HepG2 (cell line): Measurements from ENCODE around the gene COX4I2. TPM values are rescaled to one million over a fixed set of nuclear protein-coding genes. Genes with fewer than 3 reads are reported as not detected.

ENCODE experiments used
- ATAC-seq: fragments of 200-7000 bp; cut with Tn5 transposase; 3 replicates; pipeline ENCODE4 v1.9.1; 2020; ENCODE audit warnings: mild to moderate bottlenecking, moderate library complexity
- BruUV-seq: library from RNA; stranded (reverse); fragments of 400-500 nt; replicated peaks from 2 replicates; lab custom pipeline; 2021; lab: Mats Ljungman, UMichigan
- CTCF ChIA-PET: fragments of 300-600 bp; formaldehyde crosslinking; extraction: SDS; loops from one replicate; lab custom pipeline; 2021; ENCODE audit warnings: low total read pairs, inconsistent platforms, low intra/inter-chr PET ratio; lab: Yijun Ruan, JAX
- POLR2A ChIA-PET: fragments of 350-600 bp; sonication (Branson Sonifier 250); formaldehyde crosslinking; loops from one replicate; lab custom pipeline; 2020; ENCODE audit warnings: antibody characterized with exemption, inconsistent platforms; lab: Yijun Ruan, JAX
- DNase-seq: peaks from one replicate; pipeline ENCODE4 v3.0.0-alpha.2; 2015; ENCODE audit warnings: low spot score
- FAIRE-seq: peaks from 3 replicates; lab custom pipeline; 2011; peaks lifted over from hg19 to GRCh38; lab: Jason Lieb, UNC
- H2AFZ ChIP-seq: one replicate; pipeline ENCODE4 v1.6.1; 2011; ENCODE audit warnings: low read length, inconsistent platforms
- H3K27ac ChIP-seq: fragments of 300-600 bp; 3 replicates; pipeline ENCODE4 v1.8.0; 2011; ENCODE audit warnings: mixed run types, mild to moderate bottlenecking, mixed read lengths, low read length, inconsistent platforms; ENCODE audit not compliant: insufficient read depth; ENCODE audit errors: extremely low read length
- H3K27me3 ChIP-seq, 2 experiments: fragments of 200-600 bp in 1 of 2; 2 replicates in 1 of 2; 3 replicates in 1 of 2; pipeline versions ENCODE4 v1.6.0 to v1.8.0; 2011; ENCODE audit warnings: low read length in 2 of 2, mild to moderate bottlenecking in 2 of 2, moderate library complexity in 2 of 2, inconsistent platforms in 1 of 2; ENCODE audit not compliant: insufficient read depth in 2 of 2, control insufficient read depth in 1 of 2
- H3K36me3 ChIP-seq, 2 experiments: fragments of 200-600 bp in 1 of 2; replicated peaks in 1 of 2; 2 replicates in 1 of 2; 3 replicates in 1 of 2; pipeline versions ENCODE4 v1.5.1 to v1.8.0; 2011; ENCODE audit warnings: low read length in 2 of 2, inconsistent platforms in 1 of 2; ENCODE audit not compliant: insufficient read depth in 2 of 2, control insufficient read depth in 1 of 2
- H3K4me1 ChIP-seq: 2 replicates; pipeline ENCODE4 v1.5.1; 2012; ENCODE audit warnings: low read length, inconsistent platforms; ENCODE audit not compliant: insufficient read depth
- H3K4me2 ChIP-seq: 2 replicates; pipeline ENCODE4 v1.6.0; 2011; ENCODE audit warnings: low read depth, low read length, inconsistent platforms
- H3K4me3 ChIP-seq, 3 experiments: fragments of 200-600 bp in 1 of 3; sonication (generic), shearing (Covaris generic) in 1 of 3; replicated peaks in 1 of 3; 2 replicates each; pipeline ENCODE4 v1.5.1; 2011 to 2016; ENCODE audit warnings: low read length in 3 of 3, inconsistent platforms in 2 of 3, low read depth in 2 of 3, mild to moderate bottlenecking in 2 of 3, control low read depth in 1 of 3, mixed read lengths in 1 of 3; ENCODE audit not compliant: insufficient read depth in 1 of 3
- H3K79me2 ChIP-seq: one replicate; pipeline ENCODE4 v1.6.1; 2011; ENCODE audit warnings: low read length, inconsistent platforms; ENCODE audit not compliant: insufficient read depth
- H3K9ac ChIP-seq: 2 replicates; pipeline ENCODE4 v1.6.0; 2011; ENCODE audit warnings: mild to moderate bottlenecking, low read depth, low read length, inconsistent platforms; ENCODE audit not compliant: insufficient read depth
- H3K9me3 ChIP-seq: 2 replicates; pipeline ENCODE4 v1.5.1; 2012; ENCODE audit warnings: mild to moderate bottlenecking, low read length
- H4K20me1 ChIP-seq: 2 replicates; pipeline ENCODE4 v1.6.0; 2011; ENCODE audit warnings: inconsistent platforms, mild to moderate bottlenecking, low read length, moderate library complexity; ENCODE audit not compliant: insufficient read depth
- ARID5B ChIP-seq: IDR thresholded peaks from 2 replicates; pipeline ENCODE4 v1.4.0; 2020; ENCODE audit warnings: mild to moderate bottlenecking, missing genetic modification reagents
- CBX5 ChIP-seq: sonication (generic); formaldehyde crosslinking; IDR thresholded peaks from 2 replicates; pipeline ENCODE4 v1.4.0; 2020; ENCODE audit warnings: missing genetic modification reagents, borderline replicate concordance
- CENPX ChIP-seq: sonication (generic); formaldehyde crosslinking; IDR thresholded peaks from 2 replicates; pipeline ENCODE4 v1.9.0; 2021; ENCODE audit warnings: mild to moderate bottlenecking, missing genetic modification reagents, moderate library complexity
- CREB3 ChIP-seq: sonication (generic); formaldehyde crosslinking; IDR thresholded peaks from 2 replicates; pipeline ENCODE4 v1.5.0; 2020; ENCODE audit warnings: missing genetic modification reagents
- KDM5B ChIP-seq: sonication (generic); formaldehyde crosslinking; IDR thresholded peaks from 2 replicates; pipeline ENCODE4 v1.4.0; 2020; ENCODE audit warnings: missing genetic modification reagents, mild to moderate bottlenecking, borderline replicate concordance
- KLF16 ChIP-seq, 2 experiments: sonication (generic) in 1 of 2; formaldehyde crosslinking in 1 of 2; IDR thresholded peaks; 2 replicates each; pipeline versions ENCODE4 v1.6.1 to v1.8.0; 2016 to 2023; ENCODE audit warnings: missing genetic modification reagents in 2 of 2, missing compliant biosample characterization in 1 of 2
- KLF9 ChIP-seq: IDR thresholded peaks from 2 replicates; pipeline ENCODE4 v1.6.1; 2016; ENCODE audit warnings: low read depth
- SALL1 ChIP-seq: sonication (generic); formaldehyde crosslinking; IDR thresholded peaks from 2 replicates; pipeline ENCODE4 v1.8.0; 2022; ENCODE audit warnings: mild to moderate bottlenecking, missing genetic modification reagents
- SCMH1 ChIP-seq: sonication (generic); formaldehyde crosslinking; IDR thresholded peaks from 2 replicates; pipeline ENCODE4 v1.9.0; 2021; ENCODE audit warnings: missing genetic modification reagents, mild to moderate bottlenecking, borderline replicate concordance
- SMARCE1 ChIP-seq: fragments of 450-650 bp; IDR thresholded peaks from 2 replicates; pipeline ENCODE4 v1.6.1; 2017; ENCODE audit warnings: borderline replicate concordance
- SPEN ChIP-seq: sonication (generic); formaldehyde crosslinking; IDR thresholded peaks from 2 replicates; pipeline ENCODE4 v1.5.1; 2020; ENCODE audit warnings: low read depth, mild to moderate bottlenecking, missing genetic modification reagents
- TFDP1 ChIP-seq: IDR thresholded peaks from 2 replicates; pipeline ENCODE4 v1.6.1; 2016; ENCODE audit warnings: missing compliant biosample characterization, missing genetic modification reagents, borderline replicate concordance
- ZMYM2 ChIP-seq: sonication (generic); formaldehyde crosslinking; IDR thresholded peaks from 2 replicates; pipeline ENCODE4 v1.8.0; 2022; ENCODE audit warnings: mild to moderate bottlenecking, missing genetic modification reagents
- ZNF44 ChIP-seq: sonication (generic); formaldehyde crosslinking; IDR thresholded peaks from 2 replicates; pipeline ENCODE4 v1.5.1; 2020; ENCODE audit warnings: mild to moderate bottlenecking, missing genetic modification reagents
- ZNF513 ChIP-seq: sonication (generic); formaldehyde crosslinking; conservative IDR thresholded peaks from 2 replicates; pipeline ENCODE4 v1.5.0; 2020; ENCODE audit warnings: missing genetic modification reagents
- ZNF550 ChIP-seq: sonication (generic); formaldehyde crosslinking; IDR thresholded peaks from 2 replicates; pipeline ENCODE4 v1.4.0; 2020; ENCODE audit warnings: mild to moderate bottlenecking, missing genetic modification reagents, borderline replicate concordance
- WGBS: methylation state at CpG from one replicate; pipeline ENCODE4 v1.1.6; 2017; ENCODE audit warnings: low lambda C conversion rate; 5-methylcytosine and 5-hydroxymethylcytosine counted together
- in situ Hi-C: cut with HindIII; loops from 2 replicates; pipeline ENCODE4 v1.10.0; 2017; ENCODE audit warnings: low pct_unique_long_range_greater_than_20kb; ENCODE audit not compliant: extremely low pct_ligation_motif_present
- intact Hi-C: fragments of 100-400 bp; cut with micrococcal nuclease; formaldehyde crosslinking; loops from one replicate; pipeline ENCODE4 v1.10.0; 2022; ENCODE audit not compliant: unreplicated experiment
- polyA plus RNA-seq, 8 experiments: library from polyadenylated mRNA; depleted of rRNA in 3 of 8; stranded (reverse) in 7 of 8; unstranded in 1 of 8; fragments of >200 nt; fragmentation: Illumina TruSeq in 4 of 8; extraction: Trizol in 4 of 8; gene quantifications; 2 replicates each; pipeline versions ENCODE4 v1.2.1 to v1.2.3, GENCODE V29; 2011 to 2016; ENCODE audit warnings: low read depth in 4 of 8, missing spikeins in 1 of 8, mixed read lengths in 1 of 8; ENCODE audit not compliant: insufficient read depth in 1 of 8
- total RNA-seq, 5 experiments: library from RNA; depleted of rRNA; stranded (reverse); fragments of >200 nt; fragmentation: Illumina TruSeq; extraction: Trizol; gene quantifications; 2 replicates each; pipeline ENCODE4 v1.2.3, GENCODE V29; 2016; ENCODE audit warnings: low read depth in 1 of 5

COX4I2 gene
- total and polyA plus RNA-seq, 2 of the 13 experiments (the other 11 are each of a cell fraction or from before 2014, with no cell fraction given) = 1.1 TPM; not detected in 1

- peaks cover 15% of the 10 kb centered on the region for H3K79me2 ChIP-seq
- no peaks in the 10 kb centered on the region for H4K20me1 ChIP-seq
- no peaks in the 10 kb centered on the region for H3K9me3 ChIP-seq
- peak overlapping the region; percentile 1 for H3K27ac ChIP-seq
- ChIA-PET POLR2A (interaction anchor here (2.6 to 12.7 kb wide), 3 partner anchors 13 to 17 kb away, joined by 10 to 362 read pairs (median 97); partner anchors contain the start of gene ID1), CTCF (no interaction called here)
- no peak overlapping the region for H3K4me3 ChIP-seq
- no peak overlapping the region for H3K9ac ChIP-seq
- intact Hi-C loops (no loop called here), in situ Hi-C loops (no loop called here)
- H2AFZ ChIP-seq = no peak overlapping the region
- DNase-seq = no peak
- FAIRE-seq = no peak
- H3K4me1 ChIP-seq = peaks cover 77% of the 10 kb centered on the region
- H3K36me3 ChIP-seq = no peaks in the 10 kb centered on the region
- no peak for ATAC-seq
- H3K4me2 ChIP-seq = no peak overlapping the region
- H3K27me3 ChIP-seq = no peaks in the 10 kb centered on the region; a peak in 1 of 5 replicates
- WGBS = 75% methylated on average over 7 of the region's 7 CpGs
- BruUV-seq = no TSS peak
- TF ChIP-seq ARID5B (no peak), SPEN (CRISPR knock-in tag) (peak; percentile 23; the same call in 1 of the 2 replicates), ZMYM2 (CRISPR knock-in tag) (0 out of 2 replicates have a peak, but pooled peaks have one; percentile 12), KDM5B (CRISPR knock-in tag) (no peak), CBX5 (CRISPR knock-in tag) (0 out of 2 replicates have a peak, but pooled peaks have one; percentile 23), ZNF513 (CRISPR knock-in tag) (no peak), CREB3 (CRISPR knock-in tag) (no peak), ZNF44 (CRISPR knock-in tag) (no peak), KLF9 (no peak), ZNF550 (CRISPR knock-in tag) (no peak), TFDP1 (CRISPR knock-in tag) (0 out of 2 replicates have a peak, but pooled peaks have one; percentile 9), SALL1 (CRISPR knock-in tag) (0 out of 2 replicates have a peak, but pooled peaks have one; percentile 11), SMARCE1 (no peak), KLF16 (CRISPR knock-in tag; IDR thresholded peaks at IDR 0.05) (no peak), CENPX (CRISPR knock-in tag) (no peak), SCMH1 (CRISPR knock-in tag) (no peak)
Measured at GRCh38 chr20:31590717-31591225, 46.9 kb upstream of the COX4I2 start.
